ENCODE results near the gene GALC. TPM values are rescaled to one million over a fixed set of nuclear protein-coding genes. Genes with fewer than 3 reads are reported as not detected.

GALC gene
- total RNA-seq, 3 donors from 2014 or later, result 30.8 to 39.8 (median 37.3) TPM

- no peak for DNase-seq (ENCODE audit: low spot score in 2 of 2)
- no peak overlapping the region for H3K4me3 ChIP-seq
- H3K36me3 ChIP-seq, result peaks cover 7% of the 10 kb centered on the region
- TF ChIP-seq CTCF (IDR thresholded peaks at IDR 0.05), result no peak
- TF ChIP-seq POLR2AphosphoS5 (IDR thresholded peaks at IDR 0.05), result no peak
- TF ChIP-seq POLR2A (IDR thresholded peaks at IDR 0.05), result no peak
- intact Hi-C loops (cut with DNase I; ENCODE audit: low total_unique reads), result no loop called here
- H3K4me1 ChIP-seq, result no peaks in the 10 kb centered on the region
- no peaks in the 10 kb centered on the region for H3K27me3 ChIP-seq
- no peak overlapping the region for H3K27ac ChIP-seq
- no peaks in the 10 kb centered on the region for H3K9me3 ChIP-seq
Measured at GRCh38 chr14:87989956-87990299, 3.1 kb downstream of the GALC start.

GRCh38 chr14:87989221-87989955 lies 3.6 kb downstream of the GALC start:
- no peak for DNase-seq (ENCODE audit: low spot score in 2 of 2)
- Histone ChIP-seq H3K27ac (no peak overlapping the region), H3K36me3 (peaks cover 7% of the 10 kb centered on the region), H3K27me3 (no peaks in the 10 kb centered on the region), H3K4me1 (no peaks in the 10 kb centered on the region), H3K4me3 (no peak overlapping the region), H3K9me3 (no peaks in the 10 kb centered on the region)
- TF ChIP-seq POLR2A (IDR thresholded peaks at IDR 0.05) (no peak), POLR2AphosphoS5 (IDR thresholded peaks at IDR 0.05) (no peak), CTCF (IDR thresholded peaks at IDR 0.05) (no peak)
- intact Hi-C loops (cut with DNase I; ENCODE audit: low total_unique reads), result no loop called here

GRCh38 chr14:87979689-87980088 lies 13.3 kb downstream of the GALC start:
- DNase-seq (ENCODE audit: low spot score in 2 of 2), result no peak
- no peak for TF ChIP-seq POLR2AphosphoS5 (IDR thresholded peaks at IDR 0.05)
- no peak for TF ChIP-seq POLR2A (IDR thresholded peaks at IDR 0.05)
- Histone ChIP-seq H3K4me3 (no peak overlapping the region), H3K4me1 (no peaks in the 10 kb centered on the region), H3K27me3 (no peaks in the 10 kb centered on the region), H3K9me3 (no peaks in the 10 kb centered on the region), H3K36me3 (no peaks in the 10 kb centered on the region), H3K27ac (no peak overlapping the region)
- intact Hi-C loops (cut with DNase I; ENCODE audit: low total_unique reads), result no loop called here

- TF ChIP-seq POLR2A (IDR thresholded peaks at IDR 0.05) (no peak), POLR2AphosphoS5 (IDR thresholded peaks at IDR 0.05) (no peak), CTCF (IDR thresholded peaks at IDR 0.05) (no peak)
- Histone ChIP-seq H3K4me3 (no peak overlapping the region), H3K4me1 (no peaks in the 10 kb centered on the region), H3K9me3 (no peaks in the 10 kb centered on the region), H3K27ac (no peak overlapping the region), H3K36me3 (no peaks in the 10 kb centered on the region), H3K27me3 (no peaks in the 10 kb centered on the region)
- intact Hi-C loops (cut with DNase I; ENCODE audit: low total_unique reads), result no loop called here
- DNase-seq (ENCODE audit: low spot score in 2 of 2), result no peak
Measured at GRCh38 chr14:87975636-87976035, 17.3 kb downstream of the GALC start.

- H3K9me3 ChIP-seq, result no peaks in the 10 kb centered on the region
- H3K4me3 ChIP-seq, result no peak overlapping the region
- TF ChIP-seq CTCF (IDR thresholded peaks at IDR 0.05) (no peak), POLR2AphosphoS5 (IDR thresholded peaks at IDR 0.05) (no peak), POLR2A (IDR thresholded peaks at IDR 0.05) (no peak)
- no peak for DNase-seq (ENCODE audit: low spot score in 2 of 2)
- intact Hi-C loops (cut with DNase I; ENCODE audit: low total_unique reads), result no loop called here
- H3K36me3 ChIP-seq, result no peaks in the 10 kb centered on the region
- no peaks in the 10 kb centered on the region for H3K27me3 ChIP-seq
- H3K4me1 ChIP-seq, result no peaks in the 10 kb centered on the region
- H3K27ac ChIP-seq, result no peak overlapping the region
Measured at GRCh38 chr14:87971010-87971409, 22.0 kb downstream of the GALC start.
